SH-SY5Y (cell line): ENCODE results near the gene TFAP2D.

Source experiments
- GATA2 ChIP-seq: IDR thresholded peaks from 2 replicates; pipeline ENCODE4 v1.6.1; 2011; ENCODE audit warnings: mild to moderate bottlenecking, low read depth, low read length
- GATA3 ChIP-seq: IDR thresholded peaks from 2 replicates; pipeline ENCODE4 v1.6.1; 2011; ENCODE audit warnings: low read depth, mild to moderate bottlenecking, low read length, moderate library complexity

GRCh38 chr6:50762798-50763197 is 49.5 kb downstream of the TFAP2D start:
- TF ChIP-seq GATA2, result no peak
- no peak for TF ChIP-seq GATA3
